HEK293T (cell line): ENCODE data around the gene VTN.

Experiments
- ELF4 ChIP-seq: fragments of 450-650 bp; IDR thresholded peaks from 2 replicates; pipeline ENCODE4 v1.6.1; 2017; ENCODE audit warnings: antibody characterized with exemption
- FOXM1 ChIP-seq: fragments of 450-650 bp; IDR thresholded peaks from 2 replicates; pipeline ENCODE4 v1.6.1; 2017; ENCODE audit warnings: mild to moderate bottlenecking, borderline replicate concordance
- L3MBTL2 ChIP-seq: fragments of 450-650 bp; conservative IDR thresholded peaks from 2 replicates; pipeline ENCODE4 v1.6.1; 2016; ENCODE audit warnings: mild to moderate bottlenecking
- NFRKB ChIP-seq: fragments of 450-650 bp; IDR thresholded peaks from 2 replicates; pipeline ENCODE4 v1.6.1; 2016; ENCODE audit warnings: mild to moderate bottlenecking, moderate library complexity
- SUZ12 ChIP-seq: fragments of 450-650 bp; IDR thresholded peaks from 2 replicates; pipeline ENCODE4 v1.6.1; 2016; ENCODE audit warnings: mild to moderate bottlenecking
- TARDBP ChIP-seq: fragments of 450-650 bp; IDR thresholded peaks from 2 replicates; pipeline ENCODE4 v1.6.1; 2016

- TF ChIP-seq ELF4 (no peak), FOXM1 (no peak), NFRKB (no peak), L3MBTL2 (no peak), TARDBP (no peak), SUZ12 (no peak)
Measured at GRCh38 chr17:28328325-28328724, 41.8 kb downstream of the VTN start.
